Karpas-422 (cell line): ENCODE measurements around the gene PLA2G4A. TPM values are rescaled to one million over a fixed set of nuclear protein-coding genes. Genes with fewer than 3 reads are reported as not detected.

Source experiments
- DNase-seq: peaks from one replicate; pipeline ENCODE4 v3.0.0-alpha.2; 2015
- H2AFZ ChIP-seq: fragments of 200-600 bp; sonication (generic); 2 replicates; pipeline ENCODE4 v1.6.1; 2014; ENCODE audit warnings: antibody characterized with exemption, low read length, mixed read lengths
- H3K27ac ChIP-seq: fragments of 200-600 bp; sonication (generic); 2 replicates; pipeline ENCODE4 v1.5.1; 2014; ENCODE audit warnings: mild to moderate bottlenecking, low read length, moderate library complexity
- H3K27me3 ChIP-seq: fragments of 200-600 bp; sonication (generic); 2 replicates; pipeline ENCODE4 v1.6.1; 2014; ENCODE audit warnings: low read length, mixed read lengths
- H3K36me3 ChIP-seq: fragments of 200-600 bp; sonication (generic); 2 replicates; pipeline ENCODE4 v1.6.1; 2014; ENCODE audit warnings: low read length, mixed read lengths; ENCODE audit not compliant: insufficient read depth
- H3K4me1 ChIP-seq: fragments of 200-600 bp; sonication (generic); 2 replicates; pipeline ENCODE4 v1.6.1; 2014; ENCODE audit warnings: mild to moderate bottlenecking, low read length, mixed read lengths
- H3K4me2 ChIP-seq: fragments of 200-600 bp; sonication (generic); 2 replicates; pipeline ENCODE4 v1.6.1; 2014; ENCODE audit warnings: low read length, low read depth, mild to moderate bottlenecking; ENCODE audit not compliant: poor library complexity, severe bottlenecking
- H3K4me3 ChIP-seq: fragments of 200-600 bp; sonication (generic); 2 replicates; pipeline ENCODE4 v1.5.1; 2014; ENCODE audit warnings: mild to moderate bottlenecking, antibody characterized with exemption, low read length, mixed read lengths
- H3K79me2 ChIP-seq: fragments of 200-600 bp; sonication (generic); 2 replicates; pipeline ENCODE4 v1.6.1; 2014; ENCODE audit warnings: mild to moderate bottlenecking, low read length, mixed read lengths
- H3K9ac ChIP-seq: fragments of 200-600 bp; sonication (generic); 2 replicates; pipeline ENCODE4 v1.6.0; 2014; ENCODE audit warnings: low read length
- H3K9me2 ChIP-seq: fragments of 200-600 bp; sonication (generic), shearing (Covaris generic); replicated peaks from 2 replicates; pipeline ENCODE4 v1.6.0; 2014; ENCODE audit warnings: mild to moderate bottlenecking, low read length, moderate library complexity; ENCODE audit not compliant: insufficient read depth
- H3K9me3 ChIP-seq: fragments of 300-700, 200-600 bp; sonication (generic); 2 replicates; pipeline ENCODE4 v1.6.1; 2014; ENCODE audit warnings: low read length, mixed read lengths
- H4K20me1 ChIP-seq: fragments of 200-600 bp; sonication (generic); 2 replicates; pipeline ENCODE4 v1.6.1; 2014; ENCODE audit warnings: mild to moderate bottlenecking, antibody characterized with exemption, low read length, low read depth; ENCODE audit not compliant: insufficient read depth
- total RNA-seq: library from RNA; depleted of rRNA; stranded (reverse); fragments of >200 nt; shearing (Covaris generic); gene quantifications from 2 replicates; pipeline ENCODE4 v1.2.3, GENCODE V29; 2014; ENCODE audit warnings: low replicate concordance

PLA2G4A gene
- total RNA-seq, 1 experiment from 2014 or later = not detected

DNA sequence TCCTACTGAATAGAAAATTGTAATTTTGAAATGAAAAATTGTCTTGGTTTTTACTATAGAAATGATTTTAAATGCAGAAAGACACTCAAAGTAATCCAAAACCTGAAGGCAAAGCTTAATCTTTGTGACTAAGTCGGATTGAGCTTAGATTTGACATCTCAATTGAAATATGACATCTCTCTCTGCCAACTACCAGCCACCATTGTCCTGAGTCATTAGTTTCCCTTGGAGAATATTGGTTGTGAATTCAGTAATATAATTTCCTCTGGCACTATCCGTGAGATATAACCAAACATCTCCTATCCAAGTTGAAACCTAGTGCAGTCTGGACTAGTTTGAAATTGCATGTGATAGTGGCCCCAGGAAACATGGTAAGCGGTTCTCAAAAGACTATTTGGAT lies 37.1 kb downstream of the PLA2G4A start:
- H3K9me2 ChIP-seq = no peaks in the 10 kb centered on the region
- H3K36me3 ChIP-seq = no peaks in the 10 kb centered on the region
- H2AFZ ChIP-seq = no peak overlapping the region

DNA sequence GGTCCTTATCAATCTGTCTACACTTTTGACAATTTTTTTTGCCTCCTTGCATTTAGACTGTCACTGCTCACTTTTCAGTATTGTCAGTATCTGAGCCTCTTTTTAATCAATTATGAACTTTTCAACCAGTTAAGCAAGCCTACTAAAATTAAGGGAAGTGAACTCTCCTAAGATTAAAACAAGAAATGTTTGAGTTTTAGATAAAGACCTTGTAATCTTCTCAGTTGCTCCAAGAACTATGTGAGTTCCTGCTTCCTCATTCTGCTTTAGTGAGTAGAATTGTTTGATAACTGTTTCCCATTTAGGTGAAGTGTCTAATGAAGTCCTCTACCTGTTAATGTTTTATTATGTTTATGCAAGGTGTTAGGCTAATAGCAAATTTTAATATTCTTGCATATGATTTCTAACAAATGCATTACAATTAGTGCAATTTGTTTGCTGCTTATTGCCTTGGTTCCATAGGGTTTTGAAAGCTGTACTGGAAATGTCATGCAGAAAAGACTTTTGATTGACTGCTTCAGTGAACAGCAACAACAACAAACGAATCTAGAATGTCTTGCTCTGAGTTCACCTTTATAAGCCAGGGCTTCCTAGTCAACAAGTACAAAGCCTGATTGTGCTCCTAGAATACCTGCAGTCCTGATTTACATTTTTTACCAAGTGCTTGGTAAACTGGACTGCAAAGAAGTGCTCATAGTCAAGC lies 40.9 kb downstream of the PLA2G4A start:
- Histone ChIP-seq H3K4me1 (no peaks in the 10 kb centered on the region), H3K9ac (no peak overlapping the region), H3K79me2 (no peaks in the 10 kb centered on the region), H3K9me3 (no peaks in the 10 kb centered on the region), H3K27ac (no peak overlapping the region), H3K4me3 (no peak overlapping the region), H2AFZ (no peak overlapping the region), H3K4me2 (no peak overlapping the region), H3K36me3 (no peaks in the 10 kb centered on the region), H4K20me1 (no peaks in the 10 kb centered on the region), H3K27me3 (no peaks in the 10 kb centered on the region; the same call in 1 of the 2 replicates), H3K9me2 (no peaks in the 10 kb centered on the region)
- no peak for DNase-seq

More for the DNA sequence above, 37.1 kb downstream of the PLA2G4A start:
- Histone ChIP-seq H3K27me3 (no peaks in the 10 kb centered on the region; the same call in 1 of the 2 replicates), H3K9ac (no peak overlapping the region), H3K27ac (no peak overlapping the region), H3K4me1 (no peaks in the 10 kb centered on the region), H3K4me2 (no peak overlapping the region), H3K79me2 (no peaks in the 10 kb centered on the region), H4K20me1 (no peaks in the 10 kb centered on the region), H3K9me3 (no peaks in the 10 kb centered on the region), H3K4me3 (no peak overlapping the region)
- DNase-seq = no peak

DNA sequence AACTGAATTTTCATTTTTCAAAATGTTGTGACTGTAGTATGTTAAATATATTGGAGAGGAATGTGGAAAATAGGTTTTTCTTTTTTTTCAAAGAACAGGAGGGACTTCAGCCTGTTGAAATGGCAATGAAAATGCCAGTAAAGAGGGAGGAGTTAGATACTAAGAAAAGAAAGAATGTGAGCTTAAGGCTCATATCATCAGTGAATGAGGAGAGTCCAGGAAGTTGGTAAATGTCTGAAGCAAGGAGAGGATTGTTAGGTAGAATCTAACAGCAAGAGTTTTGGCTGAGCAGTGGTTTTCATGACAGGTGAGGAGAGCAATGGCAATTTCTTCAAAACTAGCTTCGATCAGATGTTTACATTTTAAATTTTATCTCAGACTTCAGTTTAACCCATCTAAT lies 43.0 kb downstream of the PLA2G4A start:
- Histone ChIP-seq H3K4me1 (no peaks in the 10 kb centered on the region), H3K27me3 (no peaks in the 10 kb centered on the region; the same call in 1 of the 2 replicates), H3K4me2 (no peak overlapping the region), H3K27ac (no peak overlapping the region), H3K9me2 (no peaks in the 10 kb centered on the region), H2AFZ (no peak overlapping the region), H3K79me2 (no peaks in the 10 kb centered on the region), H3K9ac (no peak overlapping the region), H3K36me3 (no peaks in the 10 kb centered on the region), H3K9me3 (no peaks in the 10 kb centered on the region), H4K20me1 (no peaks in the 10 kb centered on the region), H3K4me3 (no peak overlapping the region)
- DNase-seq = no peak

DNA sequence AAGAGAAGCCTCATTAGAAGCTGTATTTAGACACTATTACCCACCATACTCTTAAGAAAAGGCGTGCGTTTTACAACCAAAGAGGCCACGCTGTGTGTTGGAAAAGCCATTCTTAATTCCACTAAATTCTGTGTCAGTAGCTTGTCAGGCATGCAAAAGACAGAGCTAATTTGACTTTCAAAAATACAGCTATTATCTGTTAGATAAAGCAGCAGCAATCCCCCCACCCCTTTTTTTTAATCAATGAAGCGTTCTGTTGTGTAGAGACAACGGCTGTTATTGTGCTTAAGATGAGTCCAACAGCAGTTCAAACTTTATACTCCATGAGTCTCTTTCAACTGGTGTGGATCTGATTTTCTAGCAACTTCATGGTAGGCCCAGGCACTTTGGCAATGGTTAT lies 43.5 kb downstream of the PLA2G4A start:
- H2AFZ ChIP-seq = no peak overlapping the region
- no peaks in the 10 kb centered on the region for H3K4me1 ChIP-seq
- H3K36me3 ChIP-seq = no peaks in the 10 kb centered on the region
- H3K27me3 ChIP-seq = no peaks in the 10 kb centered on the region; the same call in 1 of the 2 replicates
- DNase-seq = no peak
- no peak overlapping the region for H3K4me3 ChIP-seq
- H3K9me3 ChIP-seq = no peaks in the 10 kb centered on the region
- H3K9me2 ChIP-seq = no peaks in the 10 kb centered on the region
- H3K79me2 ChIP-seq = no peaks in the 10 kb centered on the region
- H3K4me2 ChIP-seq = no peak overlapping the region
- no peaks in the 10 kb centered on the region for H4K20me1 ChIP-seq
- no peak overlapping the region for H3K9ac ChIP-seq
- H3K27ac ChIP-seq = no peak overlapping the region

DNA sequence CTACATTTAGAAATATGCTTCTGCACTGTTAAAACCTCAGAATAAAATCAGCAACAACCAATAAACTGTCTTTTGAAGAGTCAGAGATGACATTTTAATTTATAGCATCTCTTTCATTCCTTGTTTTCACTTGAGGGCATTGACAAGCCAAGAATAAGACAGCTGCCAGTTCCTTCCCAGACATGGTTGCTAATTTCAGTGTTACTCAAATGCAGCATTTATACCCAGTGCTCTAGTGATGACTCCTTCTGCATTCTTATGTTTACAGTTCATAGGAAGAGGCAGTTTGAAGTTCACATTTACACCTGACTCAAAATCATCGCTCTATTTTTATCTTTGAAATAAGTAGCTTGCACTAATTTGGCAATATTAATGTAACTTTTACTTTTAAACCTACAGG lies 44.9 kb downstream of the PLA2G4A start:
- Histone ChIP-seq H3K36me3 (no peaks in the 10 kb centered on the region), H3K27me3 (no peaks in the 10 kb centered on the region; the same call in 1 of the 2 replicates), H3K4me2 (no peak overlapping the region), H3K27ac (no peak overlapping the region), H2AFZ (no peak overlapping the region), H3K4me3 (no peak overlapping the region), H3K9me2 (no peaks in the 10 kb centered on the region), H3K9ac (no peak overlapping the region), H3K9me3 (no peaks in the 10 kb centered on the region), H4K20me1 (no peaks in the 10 kb centered on the region), H3K4me1 (no peaks in the 10 kb centered on the region), H3K79me2 (no peaks in the 10 kb centered on the region)
- no peak for DNase-seq

DNA sequence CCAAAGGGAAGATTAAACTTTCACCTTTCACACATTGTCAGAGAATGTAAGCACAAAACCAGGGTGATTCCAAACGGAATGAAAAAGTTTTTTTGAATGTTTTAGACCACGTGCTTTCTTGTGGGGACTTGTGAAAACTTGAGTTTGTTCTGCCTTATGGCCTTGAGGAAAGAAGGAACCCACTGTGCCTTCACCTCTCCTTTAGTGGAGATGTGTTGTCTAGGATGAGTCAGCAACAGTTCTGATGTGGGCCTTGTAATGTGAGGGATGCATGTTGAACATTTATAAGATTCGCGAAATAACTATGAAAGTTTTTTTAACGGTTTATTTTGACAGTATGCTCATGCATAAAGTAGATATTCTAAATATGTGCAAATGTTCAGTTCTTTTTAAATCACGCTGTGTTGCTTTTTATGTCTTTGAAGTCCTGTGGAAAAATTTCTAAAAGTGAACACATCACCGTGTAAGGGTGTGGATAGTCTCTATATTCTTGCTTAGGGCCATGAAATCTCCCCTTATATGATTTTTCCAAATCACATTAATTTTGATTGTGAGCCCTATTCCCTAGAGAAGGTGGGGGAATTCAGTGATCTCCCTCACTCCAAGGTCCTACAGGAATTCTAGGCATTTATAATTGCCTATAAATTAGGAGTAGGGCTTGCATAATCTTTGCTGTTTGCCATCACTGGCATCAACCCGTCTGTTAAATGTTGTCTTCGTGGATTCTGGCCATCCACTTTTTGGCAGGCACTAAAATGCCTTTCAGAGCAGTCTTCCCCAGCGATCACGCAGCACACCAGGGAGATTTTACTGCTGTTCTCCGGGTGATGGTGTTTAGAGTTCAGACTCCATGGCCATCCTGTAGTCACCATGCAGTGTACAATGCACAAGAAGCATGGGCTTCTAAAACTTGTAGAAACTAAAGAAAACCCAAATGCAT lies 47.4 kb downstream of the PLA2G4A start:
- Histone ChIP-seq H3K4me1 (no peaks in the 10 kb centered on the region), H4K20me1 (no peaks in the 10 kb centered on the region), H3K9me3 (no peaks in the 10 kb centered on the region), H3K9me2 (no peaks in the 10 kb centered on the region), H3K4me2 (no peak overlapping the region), H3K27me3 (no peaks in the 10 kb centered on the region), H3K27ac (no peak overlapping the region), H3K36me3 (no peaks in the 10 kb centered on the region), H2AFZ (no peak overlapping the region), H3K4me3 (no peak overlapping the region), H3K79me2 (no peaks in the 10 kb centered on the region), H3K9ac (no peak overlapping the region)
- DNase-seq = no peak

DNA sequence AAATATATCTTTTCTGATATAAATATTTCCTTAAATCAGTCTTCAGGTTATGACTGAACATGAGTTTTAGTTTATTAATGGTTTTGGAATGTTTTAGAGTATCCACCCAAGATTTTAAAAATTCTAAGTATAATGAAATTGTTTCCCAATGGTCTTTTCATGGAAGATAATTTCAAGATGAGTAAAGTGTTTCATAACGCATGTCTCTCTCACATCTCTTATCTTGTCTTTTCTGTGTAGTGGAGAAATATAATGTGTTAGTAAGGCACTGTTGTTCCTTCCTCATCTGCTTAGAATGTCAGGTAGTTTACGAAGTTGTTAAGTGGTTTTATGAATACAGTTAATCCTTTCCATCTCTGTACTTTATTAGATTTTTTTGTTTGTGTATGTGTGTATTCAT lies 49.6 kb downstream of the PLA2G4A start:
- no peaks in the 10 kb centered on the region for H3K9me2 ChIP-seq
- no peak overlapping the region for H3K9ac ChIP-seq
- H3K4me3 ChIP-seq = no peak overlapping the region

DNA sequence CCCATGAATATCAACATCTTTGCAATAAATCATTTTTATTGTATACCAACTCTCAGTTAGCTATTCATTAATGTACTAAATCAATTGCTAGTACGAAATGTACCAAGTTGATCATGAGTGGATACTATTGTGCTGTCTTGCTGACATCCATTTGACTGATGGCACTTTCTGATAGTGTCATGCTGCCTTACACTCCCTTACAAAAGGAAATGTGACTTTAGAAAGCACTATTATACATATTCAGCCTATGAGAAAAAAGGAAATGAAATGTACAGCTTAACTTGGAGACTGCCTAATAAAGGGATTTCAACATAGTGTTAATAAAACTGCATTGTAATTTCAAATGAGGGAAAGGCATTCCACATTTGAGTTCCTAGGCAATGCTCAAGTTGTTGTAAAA lies 52.2 kb downstream of the PLA2G4A start:
- no peaks in the 10 kb centered on the region for H3K79me2 ChIP-seq
- H4K20me1 ChIP-seq = no peaks in the 10 kb centered on the region
- H3K4me2 ChIP-seq = no peak overlapping the region
- no peaks in the 10 kb centered on the region for H3K4me1 ChIP-seq
- no peak for DNase-seq
- H3K27me3 ChIP-seq = no peaks in the 10 kb centered on the region
- H3K9me3 ChIP-seq = no peaks in the 10 kb centered on the region
- no peak overlapping the region for H3K9ac ChIP-seq
- no peaks in the 10 kb centered on the region for H3K9me2 ChIP-seq
- H3K27ac ChIP-seq = no peak overlapping the region
- H3K4me3 ChIP-seq = no peak overlapping the region
- no peaks in the 10 kb centered on the region for H3K36me3 ChIP-seq
- no peak overlapping the region for H2AFZ ChIP-seq

More for the DNA sequence above, 49.6 kb downstream of the PLA2G4A start:
- no peak for DNase-seq
- Histone ChIP-seq H3K4me1 (no peaks in the 10 kb centered on the region), H3K27me3 (no peaks in the 10 kb centered on the region), H3K36me3 (no peaks in the 10 kb centered on the region), H3K27ac (no peak overlapping the region), H3K9me3 (no peaks in the 10 kb centered on the region), H3K79me2 (no peaks in the 10 kb centered on the region), H3K4me2 (no peak overlapping the region), H2AFZ (no peak overlapping the region), H4K20me1 (no peaks in the 10 kb centered on the region)
